Stimulated activated CD4-positive, alpha-beta T cell treated with anti-CD3 and anti-CD28 coated beads, Interleukin-12 subunit alpha, Interleukin-12 subunit beta, amount 100 ng/mL, for 24 hours (primary cell): Measurements from ENCODE around the gene AGPS.
"Not testable (repeated sequence)": the region's sequence is repeated elsewhere in the genome, so short reads cannot be mapped to it uniquely, and the experiment has no call there.

Source experiments
- DNase-seq, 2 experiments: peaks; one replicate each; pipeline ENCODE4 v3.0.0-alpha.2; 2020; ENCODE audit warnings: low read depth in 2 of 2

The AGPS gene

GRCh38 chr2:177471990-177472389, 79.4 kb downstream of the AGPS start:
- DNase-seq: no peak

DNA sequence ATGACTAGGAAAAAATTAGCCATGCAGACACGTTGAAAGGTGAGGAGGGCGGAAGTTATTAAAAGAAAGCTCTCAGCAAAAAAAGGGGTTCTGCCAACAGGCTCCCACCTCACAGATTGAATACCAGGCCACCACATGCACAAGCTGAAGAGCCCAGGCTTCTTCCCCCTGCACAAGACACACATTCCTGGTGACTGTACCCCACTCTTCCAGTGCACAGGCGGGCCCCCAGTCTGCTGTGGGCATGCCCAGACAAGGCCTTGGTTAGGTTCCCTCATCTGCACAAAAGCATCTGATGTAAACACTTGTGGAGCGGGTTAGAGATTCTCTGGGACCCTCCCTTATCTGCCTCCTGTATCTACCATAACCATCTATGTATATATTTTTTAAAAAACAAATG, 81.7 kb downstream of the AGPS start:
- DNase-seq: no peak

DNA sequence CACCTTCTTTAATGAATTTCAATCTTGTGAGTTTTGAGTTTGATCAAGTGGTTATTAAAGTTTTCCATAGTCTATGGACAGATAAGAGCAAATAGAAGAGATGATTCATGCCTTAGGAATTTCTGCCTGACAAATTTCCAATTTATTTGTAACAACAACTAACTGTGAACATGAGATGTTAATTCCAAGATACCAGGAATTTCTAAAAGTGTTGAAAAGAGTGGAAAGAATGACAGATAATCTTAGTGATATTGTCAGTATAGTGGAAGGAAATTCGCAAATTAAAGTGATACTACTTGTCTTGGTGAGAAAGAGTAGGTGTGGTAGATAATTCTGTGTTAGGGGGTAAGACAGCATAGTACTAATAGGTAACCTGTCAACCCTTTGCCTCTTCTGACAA, 82.4 kb downstream of the AGPS start:
- DNase-seq: no peak

DNA sequence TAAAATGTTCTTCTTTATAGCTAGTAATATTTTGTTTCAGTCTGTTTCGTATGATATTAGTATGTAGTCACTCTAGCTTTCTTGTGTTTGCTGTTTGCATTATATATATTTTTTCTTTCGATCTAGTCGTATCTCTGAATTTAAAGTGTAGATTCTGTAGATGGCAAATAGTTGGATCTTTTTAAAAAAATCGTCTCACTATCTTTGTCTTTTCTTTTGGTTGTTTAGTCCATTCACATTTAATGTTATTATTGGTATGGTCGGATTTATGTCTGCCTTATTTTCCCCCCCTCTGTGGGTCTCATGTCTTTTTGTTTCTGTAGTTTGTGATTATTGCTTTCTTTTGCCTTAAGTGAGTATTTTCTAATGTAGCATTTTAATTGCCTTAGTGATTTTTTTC, 84.3 kb downstream of the AGPS start:
- no peak for DNase-seq

GRCh38 chr2:177478029-177478428, 85.5 kb downstream of the AGPS start:
- DNase-seq: no peak

- DNase-seq: no peak
These were observed 86.3 kb downstream of the AGPS start for GRCh38 chr2:177478907-177479306.

DNA sequence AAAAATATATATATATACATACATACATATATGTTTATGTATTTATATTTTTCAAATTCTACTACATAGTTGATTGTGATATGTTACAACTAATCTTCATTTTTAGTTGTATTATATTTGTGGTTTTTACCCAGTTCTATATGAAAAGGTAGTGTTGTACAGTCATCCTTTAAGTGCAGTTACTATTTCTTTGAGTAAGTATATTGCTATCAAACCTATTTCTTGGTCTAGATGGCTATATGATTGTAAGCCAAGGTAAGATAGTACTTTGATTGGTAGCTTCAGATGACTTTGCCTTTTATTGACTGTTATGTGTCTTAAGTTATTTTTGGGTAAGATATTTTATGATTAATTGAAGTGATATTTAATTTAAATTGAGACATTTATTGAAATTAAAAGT, 89.6 kb downstream of the AGPS start:
- no peak for DNase-seq

DNA sequence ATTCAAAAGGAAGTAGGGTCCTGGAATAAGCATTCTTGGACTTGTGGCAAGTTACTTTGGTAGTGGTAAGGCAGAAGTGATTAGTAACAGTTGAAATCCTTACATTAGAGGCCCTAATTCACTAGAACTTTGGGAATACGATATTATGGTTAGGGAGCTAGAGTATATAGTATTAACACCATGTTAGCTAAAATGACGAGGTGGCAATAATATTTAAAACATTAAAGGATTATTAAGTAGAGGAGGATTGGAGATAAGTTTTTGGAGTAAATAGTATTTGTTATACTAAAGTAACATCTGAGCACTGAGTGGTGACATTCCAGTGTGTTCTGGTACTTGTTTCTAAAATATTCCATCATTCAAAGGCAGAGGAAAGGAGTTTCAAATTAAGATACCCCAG, 91.0 kb downstream of the AGPS start:
- no peak for DNase-seq

DNA sequence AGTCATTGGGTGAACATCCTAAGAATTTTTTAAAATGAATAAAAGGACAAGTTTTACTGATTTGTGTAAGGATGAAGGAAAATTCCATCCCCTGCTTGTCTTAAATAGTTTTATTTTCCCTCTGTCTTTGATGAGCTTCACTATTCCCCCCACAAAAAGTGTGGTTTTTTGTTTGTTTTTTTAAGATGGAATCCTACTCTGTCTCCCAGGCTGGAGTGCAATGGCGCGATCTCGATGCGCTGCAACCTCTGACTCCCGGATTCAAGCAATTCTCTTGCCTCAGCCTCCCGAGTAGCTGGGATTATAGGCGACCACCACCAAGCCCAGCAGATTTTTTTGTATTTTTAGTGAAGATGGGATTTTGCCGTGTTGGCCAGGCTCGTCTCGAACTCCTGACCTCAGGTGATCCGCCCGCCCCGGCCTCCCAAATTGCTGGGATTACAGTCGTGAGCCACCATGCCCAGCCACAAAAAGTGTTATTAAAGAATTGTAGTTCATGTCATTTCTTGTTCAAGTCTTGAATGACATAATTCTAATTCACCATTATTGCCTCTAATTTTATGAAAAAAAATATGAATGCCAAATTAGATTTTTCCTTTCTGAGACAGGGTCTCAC, 91.7 kb downstream of the AGPS start:
- DNase-seq: no peak

DNA sequence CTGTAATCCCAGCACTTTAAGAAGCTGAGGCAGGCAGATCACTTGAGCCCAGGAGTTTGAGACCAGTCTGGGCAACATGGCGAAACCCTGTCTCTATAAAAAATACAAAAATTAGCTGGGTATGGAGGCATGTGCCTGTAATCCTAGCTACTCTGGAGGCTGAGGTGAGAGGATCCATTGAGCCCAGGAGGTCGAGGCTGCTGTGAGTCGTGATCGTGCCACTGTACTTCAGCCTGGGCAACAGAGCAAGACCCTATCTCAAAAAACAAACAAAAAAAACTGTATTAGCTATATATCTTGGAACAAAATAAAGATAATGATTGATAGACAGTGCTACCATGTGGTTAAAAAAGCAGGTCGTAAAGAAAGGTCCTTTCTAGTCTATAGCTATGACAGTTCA, 93.1 kb downstream of the AGPS start:
- DNase-seq: not testable (repeated sequence)

DNA sequence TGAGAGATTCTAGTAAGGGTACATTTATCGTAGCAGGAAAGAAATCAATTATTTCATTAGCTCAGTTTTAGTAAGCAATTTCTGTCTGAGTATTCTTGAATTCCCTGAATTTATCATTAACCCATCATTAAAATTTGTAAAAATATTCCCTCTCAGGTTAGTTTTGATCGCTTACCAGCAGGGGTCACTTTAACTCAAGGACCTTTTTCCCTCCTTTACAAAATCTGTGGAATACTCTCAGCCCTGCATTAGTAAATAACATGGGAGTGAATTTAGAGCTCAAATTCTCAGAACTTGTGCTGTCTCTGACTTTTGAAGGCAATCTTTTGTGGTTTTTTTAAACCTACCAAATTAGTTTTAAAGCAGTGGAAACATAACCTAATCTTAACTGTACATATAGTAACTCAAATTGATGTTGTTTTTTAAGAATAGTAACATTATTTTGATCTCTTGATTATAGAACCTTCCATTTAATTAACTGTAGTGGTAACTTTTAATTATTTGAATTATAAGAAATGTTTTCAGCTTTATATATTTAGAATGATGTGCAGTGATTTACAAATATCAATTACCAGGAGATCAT, 97.2 kb downstream of the AGPS start:
- no peak for DNase-seq

GRCh38 chr2:177495945-177496344, 103.4 kb downstream of the AGPS start:
- no peak for DNase-seq

- DNase-seq: no peak
These were observed 104.3 kb downstream of the AGPS start for GRCh38 chr2:177496921-177497320.

- DNase-seq: no peak
These were observed 108.6 kb downstream of the AGPS start for GRCh38 chr2:177501186-177501585.

DNA sequence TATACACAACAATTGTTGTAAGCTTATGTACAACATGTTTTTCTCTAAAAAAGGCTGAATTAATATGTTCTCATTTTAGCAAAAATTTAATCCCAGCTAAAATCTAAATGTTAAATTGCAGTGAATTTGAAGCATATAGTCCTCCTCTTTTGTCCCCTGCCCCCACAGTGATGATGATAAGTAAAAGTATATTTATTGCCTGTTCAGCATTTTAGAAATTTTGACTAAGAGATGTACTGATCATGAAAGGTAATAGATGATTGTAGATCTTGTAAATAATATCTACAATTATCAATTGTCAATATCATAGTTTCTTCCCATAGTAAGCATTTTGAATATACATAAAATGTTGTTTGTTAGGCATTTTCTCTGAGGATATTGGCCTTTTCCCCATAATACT, 113.9 kb downstream of the AGPS start:
- DNase-seq: no peak

DNA sequence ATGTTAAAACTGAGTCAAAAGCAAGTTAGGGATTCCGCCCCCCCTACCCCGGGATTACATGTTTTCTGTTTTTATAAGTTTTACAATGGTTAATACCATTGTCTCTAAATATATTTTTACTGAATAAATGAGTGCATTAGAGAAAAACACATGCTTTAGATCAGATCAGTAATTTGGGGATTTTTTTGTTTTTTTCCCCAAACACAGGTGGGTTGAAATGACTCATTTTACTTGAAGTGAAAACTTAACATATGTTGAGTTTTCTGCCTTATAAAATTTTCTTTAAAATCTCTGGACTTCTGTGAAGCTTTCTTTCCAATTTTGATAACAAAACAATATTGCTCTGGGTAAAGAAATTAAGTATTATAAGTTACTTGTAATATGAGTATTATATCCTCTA, 114.4 kb downstream of the AGPS start:
- DNase-seq: no peak

DNA sequence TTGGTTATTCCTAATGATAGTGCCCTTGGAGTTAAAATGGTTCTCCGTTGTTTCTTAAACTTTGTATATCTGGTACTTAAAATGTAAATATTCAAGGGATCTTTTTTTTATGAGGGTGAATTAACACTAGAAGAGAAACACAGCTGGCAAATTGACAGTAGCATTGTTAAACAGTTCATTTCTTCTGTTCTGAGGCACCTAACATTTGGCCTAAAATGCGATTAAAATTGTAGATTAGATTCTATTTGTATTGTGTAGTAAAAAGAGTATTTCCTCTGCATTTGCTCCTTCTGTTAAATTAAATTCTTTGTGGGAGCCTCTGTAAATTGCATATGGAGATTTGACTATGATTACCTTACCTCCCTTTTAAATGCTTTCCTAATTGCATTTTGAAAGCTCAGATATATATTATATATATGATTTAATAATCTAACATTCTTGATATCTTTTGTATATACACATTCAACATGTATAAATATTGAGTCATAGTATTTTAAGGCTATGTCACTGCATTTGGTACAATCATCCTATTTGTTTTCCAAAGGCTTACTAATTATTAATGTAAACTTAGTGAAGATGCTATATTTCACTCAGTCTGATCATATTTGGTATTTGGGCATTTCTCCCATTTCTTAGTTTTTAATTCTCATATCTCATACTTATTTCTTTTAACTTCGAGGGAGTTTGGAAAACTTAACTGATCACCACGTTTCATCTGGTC, 124.4 kb downstream of the AGPS start:
- DNase-seq: no peak

DNA sequence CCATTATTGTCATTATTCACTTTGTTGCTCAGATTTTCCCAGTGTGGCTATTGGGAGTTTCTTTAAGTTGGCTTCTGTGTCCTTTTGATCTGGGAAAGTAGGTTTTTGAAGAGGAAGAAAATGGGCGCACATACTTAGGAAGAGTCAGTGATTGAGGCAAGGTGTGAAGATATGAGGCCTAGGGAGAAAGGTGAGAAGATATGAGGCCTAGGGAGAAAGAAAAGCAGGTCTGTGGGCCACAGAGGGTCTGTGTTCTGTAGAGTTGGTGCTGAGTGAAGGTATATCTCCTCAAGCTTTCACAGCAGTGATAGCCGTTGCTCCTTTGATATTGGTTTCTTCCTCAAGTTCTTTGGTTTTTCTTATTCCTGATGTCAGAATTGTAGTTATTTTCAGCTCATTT, 126.2 kb downstream of the AGPS start:
- no peak for DNase-seq

GRCh38 chr2:177519534-177520115, 127.1 kb downstream of the AGPS start:
- no peak for DNase-seq

DNA sequence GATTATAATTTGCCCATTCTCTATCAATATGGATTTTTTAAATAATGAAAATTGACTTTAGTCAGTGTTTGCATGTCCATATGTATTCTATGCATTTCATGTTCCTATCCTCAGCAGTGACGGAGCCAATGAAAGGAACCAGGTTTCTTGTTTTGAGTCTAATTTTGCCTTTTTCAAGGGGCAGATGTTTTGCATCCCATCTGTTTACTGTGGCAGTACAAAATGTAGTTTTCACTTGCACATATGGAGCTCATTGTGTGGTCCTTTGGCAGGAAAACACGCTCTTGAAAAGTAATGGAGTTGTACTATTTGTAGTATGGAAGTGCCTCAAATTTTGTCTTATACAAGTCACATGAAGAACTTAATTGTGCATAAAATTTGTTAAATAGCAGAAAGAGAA, 127.8 kb downstream of the AGPS start:
- DNase-seq: no peak

DNA sequence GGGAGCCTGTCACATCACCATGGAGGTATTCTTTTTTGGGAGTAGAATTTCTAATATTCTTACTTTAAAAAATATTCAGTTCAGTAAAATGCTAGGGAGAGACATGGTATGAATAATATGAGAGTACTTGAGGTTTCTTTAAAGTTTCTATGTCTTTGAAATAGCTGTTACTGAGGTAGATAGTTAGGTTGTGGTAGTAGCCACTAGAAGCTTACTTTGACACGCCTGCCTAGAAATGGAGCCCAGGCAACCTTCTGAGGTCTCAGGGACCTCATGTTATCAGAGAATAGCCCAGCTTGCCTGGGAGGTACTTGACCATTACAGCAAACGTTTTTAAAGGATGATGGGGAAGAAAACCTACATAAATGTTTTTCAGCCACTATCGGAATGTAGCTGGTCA, 131.2 kb downstream of the AGPS start:
- DNase-seq: no peak

- no peak for DNase-seq
These were observed 132.9 kb downstream of the AGPS start for GRCh38 chr2:177525351-177525924.
